HepG2 (cell line): ENCODE results near the gene BMF. TPM values are rescaled to one million over a fixed set of nuclear protein-coding genes. Genes with fewer than 3 reads are reported as not detected.

Experiments used
- CREM ChIP-seq, 2 experiments: sonication (generic) in 1 of 2; formaldehyde crosslinking in 1 of 2; IDR thresholded peaks; 2 replicates each; pipeline versions ENCODE4 v1.4.0 to v1.6.1; 2016 to 2020; ENCODE audit warnings: antibody characterized with exemption in 1 of 2, mild to moderate bottlenecking in 1 of 2, missing genetic modification reagents in 1 of 2
- E2F2 ChIP-seq: sonication (generic); formaldehyde crosslinking; IDR thresholded peaks from 2 replicates; pipeline ENCODE4 v1.4.0; 2020; ENCODE audit warnings: missing genetic modification reagents, borderline replicate concordance
- FOXJ3 ChIP-seq: sonication (generic); formaldehyde crosslinking; IDR thresholded peaks from 2 replicates; pipeline ENCODE4 v1.4.0; 2020; ENCODE audit warnings: missing genetic modification reagents, mild to moderate bottlenecking, borderline replicate concordance
- HOMEZ ChIP-seq: IDR thresholded peaks from 2 replicates; pipeline ENCODE4 v1.6.1; 2016; ENCODE audit warnings: low read depth
- IKZF5 ChIP-seq: IDR thresholded peaks from 2 replicates; pipeline ENCODE4 v1.6.1; 2018; ENCODE audit warnings: missing genetic modification reagents, mild to moderate bottlenecking, missing compliant biosample characterization
- KDM4B ChIP-seq: sonication (generic); formaldehyde crosslinking; IDR thresholded peaks from 2 replicates; pipeline ENCODE4 v1.4.0; 2020; ENCODE audit warnings: missing genetic modification reagents
- NR2F2 ChIP-seq: IDR thresholded peaks from 2 replicates; pipeline ENCODE4 v1.6.1; 2012; ENCODE audit warnings: low read depth, inconsistent platforms, borderline replicate concordance
- PHF21A ChIP-seq: sonication (generic); formaldehyde crosslinking; IDR thresholded peaks from 2 replicates; pipeline ENCODE4 v1.5.0; 2020; ENCODE audit warnings: mild to moderate bottlenecking, missing genetic modification reagents
- RFXANK ChIP-seq: IDR thresholded peaks from 2 replicates; pipeline ENCODE4 v1.6.1; 2016
- SIX4 ChIP-seq: sonication (generic); formaldehyde crosslinking; IDR thresholded peaks from 2 replicates; pipeline ENCODE4 v1.4.0; 2020; ENCODE audit warnings: missing genetic modification reagents
- SNAI1 ChIP-seq: sonication (generic); formaldehyde crosslinking; IDR thresholded peaks from 2 replicates; pipeline ENCODE4 v1.5.0; 2020; ENCODE audit warnings: mild to moderate bottlenecking, missing genetic modification reagents, borderline replicate concordance
- TBL1XR1 ChIP-seq: fragments of 150-350 bp; IDR thresholded peaks from 2 replicates; pipeline ENCODE4 v1.6.1; 2014; ENCODE audit warnings: borderline replicate concordance, low read length; ENCODE audit not compliant: partially characterized antibody
- ZNF34 ChIP-seq: sonication (generic); formaldehyde crosslinking; IDR thresholded peaks from 2 replicates; pipeline ENCODE4 v1.4.0; 2020; ENCODE audit warnings: mild to moderate bottlenecking, missing genetic modification reagents, borderline replicate concordance
- polyA plus RNA-seq, 8 experiments: library from polyadenylated mRNA; depleted of rRNA in 3 of 8; stranded (reverse) in 7 of 8; unstranded in 1 of 8; fragments of >200 nt; fragmentation: Illumina TruSeq in 4 of 8; extraction: Trizol in 4 of 8; gene quantifications; 2 replicates each; pipeline versions ENCODE4 v1.2.1 to v1.2.3, GENCODE V29; 2011 to 2016; ENCODE audit warnings: low read depth in 4 of 8, missing spikeins in 1 of 8, mixed read lengths in 1 of 8; ENCODE audit not compliant: insufficient read depth in 1 of 8
- total RNA-seq, 5 experiments: library from RNA; depleted of rRNA; stranded (reverse); fragments of >200 nt; fragmentation: Illumina TruSeq; extraction: Trizol; gene quantifications; 2 replicates each; pipeline ENCODE4 v1.2.3, GENCODE V29; 2016; ENCODE audit warnings: low read depth in 1 of 5
- TF ChIP-seq, protein P1 (sequence below): sonication (generic); IDR thresholded peaks from 2 replicates; pipeline ENCODE4 v1.6.1; 2016; ENCODE audit warnings: low read depth, borderline replicate concordance
- TF ChIP-seq, protein P2 (sequence below): sonication (generic); formaldehyde crosslinking; IDR thresholded peaks from 2 replicates; pipeline ENCODE4 v1.9.0; 2021; ENCODE audit warnings: mild to moderate bottlenecking, missing genetic modification reagents

BMF gene
- total and polyA plus RNA-seq, 2 of the 13 experiments (the other 11 are each of a cell fraction or from before 2014, with no cell fraction given): 8.7 to 15.9 TPM

DNA sequence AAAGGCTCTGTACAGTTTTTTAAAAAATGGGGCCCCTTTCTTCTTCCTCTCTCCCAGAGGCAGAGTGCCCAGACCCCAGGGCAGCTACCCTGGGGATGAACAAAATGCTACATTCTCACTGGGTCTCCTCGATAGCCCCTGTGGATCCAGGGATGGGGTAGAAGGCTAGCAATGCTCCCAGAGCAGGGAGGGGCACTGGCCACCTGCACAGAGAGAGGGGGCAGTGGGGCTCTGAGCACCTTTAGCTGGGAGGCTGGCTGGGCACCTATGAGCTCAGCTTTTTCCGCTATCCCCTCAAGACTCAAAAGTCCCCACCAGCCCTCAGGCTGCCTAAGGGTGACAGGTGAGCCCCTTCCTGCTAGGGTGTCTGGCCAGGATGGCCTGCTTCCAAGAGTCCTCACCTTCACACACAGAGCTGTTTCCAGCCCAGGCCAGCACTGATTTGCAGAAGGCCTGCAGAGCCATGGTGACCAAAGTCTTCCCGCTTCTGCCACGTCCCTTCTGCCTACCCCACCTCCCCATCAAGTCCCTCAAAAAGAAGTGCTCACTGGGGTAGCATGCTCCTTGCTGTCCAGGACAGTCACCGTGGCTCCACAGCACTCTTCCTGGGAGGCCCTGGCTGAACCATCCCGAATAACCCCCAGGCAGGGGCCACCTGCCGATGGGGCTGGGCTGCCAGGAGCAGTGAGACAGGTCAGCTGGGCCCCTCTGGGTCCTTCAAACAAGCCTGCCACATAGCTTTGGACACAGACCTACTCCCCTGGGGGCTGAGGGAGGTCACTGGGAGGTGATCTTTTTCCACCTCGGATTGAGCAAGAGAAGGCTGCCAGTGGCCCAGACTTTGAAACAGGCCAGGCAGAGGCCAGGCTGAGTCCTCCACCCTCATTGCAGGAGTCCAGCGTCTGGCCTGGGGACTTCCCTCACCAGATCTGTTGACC, 20.4 kb downstream of the BMF start (continued):
- TF ChIP-seq, protein P1, sequence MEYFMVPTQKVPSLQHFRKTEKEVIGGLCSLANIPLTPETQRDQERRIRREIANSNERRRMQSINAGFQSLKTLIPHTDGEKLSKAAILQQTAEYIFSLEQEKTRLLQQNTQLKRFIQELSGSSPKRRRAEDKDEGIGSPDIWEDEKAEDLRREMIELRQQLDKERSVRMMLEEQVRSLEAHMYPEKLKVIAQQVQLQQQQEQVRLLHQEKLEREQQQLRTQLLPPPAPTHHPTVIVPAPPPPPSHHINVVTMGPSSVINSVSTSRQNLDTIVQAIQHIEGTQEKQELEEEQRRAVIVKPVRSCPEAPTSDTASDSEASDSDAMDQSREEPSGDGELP: peak; percentile 87; the same call in 1 of the 2 replicates
- no peak for TF ChIP-seq E2F2 (CRISPR knock-in tag)
- TF ChIP-seq KDM4B (CRISPR knock-in tag): 0 out of 2 replicates have a peak, but pooled peaks have one; percentile 44
- peak; percentile 78; the same call in 1 of the 2 replicates for TF ChIP-seq ZNF34 (CRISPR knock-in tag)
- TF ChIP-seq, protein P2, sequence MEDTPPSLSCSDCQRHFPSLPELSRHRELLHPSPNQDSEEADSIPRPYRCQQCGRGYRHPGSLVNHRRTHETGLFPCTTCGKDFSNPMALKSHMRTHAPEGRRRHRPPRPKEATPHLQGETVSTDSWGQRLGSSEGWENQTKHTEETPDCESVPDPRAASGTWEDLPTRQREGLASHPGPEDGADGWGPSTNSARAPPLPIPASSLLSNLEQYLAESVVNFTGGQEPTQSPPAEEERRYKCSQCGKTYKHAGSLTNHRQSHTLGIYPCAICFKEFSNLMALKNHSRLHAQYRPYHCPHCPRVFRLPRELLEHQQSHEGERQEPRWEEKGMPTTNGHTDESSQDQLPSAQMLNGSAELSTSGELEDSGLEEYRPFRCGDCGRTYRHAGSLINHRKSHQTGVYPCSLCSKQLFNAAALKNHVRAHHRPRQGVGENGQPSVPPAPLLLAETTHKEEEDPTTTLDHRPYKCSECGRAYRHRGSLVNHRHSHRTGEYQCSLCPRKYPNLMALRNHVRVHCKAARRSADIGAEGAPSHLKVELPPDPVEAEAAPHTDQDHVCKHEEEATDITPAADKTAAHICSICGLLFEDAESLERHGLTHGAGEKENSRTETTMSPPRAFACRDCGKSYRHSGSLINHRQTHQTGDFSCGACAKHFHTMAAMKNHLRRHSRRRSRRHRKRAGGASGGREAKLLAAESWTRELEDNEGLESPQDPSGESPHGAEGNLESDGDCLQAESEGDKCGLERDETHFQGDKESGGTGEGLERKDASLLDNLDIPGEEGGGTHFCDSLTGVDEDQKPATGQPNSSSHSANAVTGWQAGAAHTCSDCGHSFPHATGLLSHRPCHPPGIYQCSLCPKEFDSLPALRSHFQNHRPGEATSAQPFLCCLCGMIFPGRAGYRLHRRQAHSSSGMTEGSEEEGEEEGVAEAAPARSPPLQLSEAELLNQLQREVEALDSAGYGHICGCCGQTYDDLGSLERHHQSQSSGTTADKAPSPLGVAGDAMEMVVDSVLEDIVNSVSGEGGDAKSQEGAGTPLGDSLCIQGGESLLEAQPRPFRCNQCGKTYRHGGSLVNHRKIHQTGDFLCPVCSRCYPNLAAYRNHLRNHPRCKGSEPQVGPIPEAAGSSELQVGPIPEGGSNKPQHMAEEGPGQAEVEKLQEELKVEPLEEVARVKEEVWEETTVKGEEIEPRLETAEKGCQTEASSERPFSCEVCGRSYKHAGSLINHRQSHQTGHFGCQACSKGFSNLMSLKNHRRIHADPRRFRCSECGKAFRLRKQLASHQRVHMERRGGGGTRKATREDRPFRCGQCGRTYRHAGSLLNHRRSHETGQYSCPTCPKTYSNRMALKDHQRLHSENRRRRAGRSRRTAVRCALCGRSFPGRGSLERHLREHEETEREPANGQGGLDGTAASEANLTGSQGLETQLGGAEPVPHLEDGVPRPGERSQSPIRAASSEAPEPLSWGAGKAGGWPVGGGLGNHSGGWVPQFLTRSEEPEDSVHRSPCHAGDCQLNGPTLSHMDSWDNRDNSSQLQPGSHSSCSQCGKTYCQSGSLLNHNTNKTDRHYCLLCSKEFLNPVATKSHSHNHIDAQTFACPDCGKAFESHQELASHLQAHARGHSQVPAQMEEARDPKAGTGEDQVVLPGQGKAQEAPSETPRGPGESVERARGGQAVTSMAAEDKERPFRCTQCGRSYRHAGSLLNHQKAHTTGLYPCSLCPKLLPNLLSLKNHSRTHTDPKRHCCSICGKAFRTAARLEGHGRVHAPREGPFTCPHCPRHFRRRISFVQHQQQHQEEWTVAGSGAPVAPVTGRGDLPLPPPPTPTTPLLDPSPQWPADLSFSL (CRISPR knock-in tag): no peak
- TF ChIP-seq RFXANK: no peak; the same call in 1 of the 2 replicates
- TF ChIP-seq NR2F2: peak; percentile 91; the same call in 1 of the 2 replicates
- TF ChIP-seq TBL1XR1: peak; percentile 87
- TF ChIP-seq HOMEZ (CRISPR knock-in tag): peak; percentile 69; the same call in 1 of the 2 replicates
- TF ChIP-seq SIX4 (CRISPR knock-in tag): no peak
- peak; percentile 81; the same call in 1 of the 2 replicates for TF ChIP-seq IKZF5
- TF ChIP-seq PHF21A: peak; percentile 95
- TF ChIP-seq CREM (IDR thresholded peaks at IDR 0.05): peak; percentile 69
- no peak for TF ChIP-seq CREM (CRISPR knock-in tag; IDR thresholded peaks at IDR 0.05)
- TF ChIP-seq SNAI1 (CRISPR knock-in tag): 0 out of 2 replicates have a peak, but pooled peaks have one; percentile 71
- TF ChIP-seq FOXJ3 (CRISPR knock-in tag): peak; percentile 68; the same call in 1 of the 2 replicates
